Measurements from ENCODE around the gene MAIP1. TPM values are rescaled to one million over a fixed set of nuclear protein-coding genes. Genes with fewer than 3 reads are reported as not detected.

Gene MAIP1
- total RNA-seq, 1 experiment from 2014 or later, result 29.3 TPM

GRCh38 chr2:199988151-199988550, 32.8 kb downstream of the MAIP1 start:
- no peak for ATAC-seq
- Mint-ChIP-seq H3K27me3 (ENCODE audit: low read depth) (no peaks in the 10 kb centered on the region), H3K27ac (no peak overlapping the region), H3K36me3 (no peaks in the 10 kb centered on the region), H3K4me3 (no peak overlapping the region), H3K9me3 (peaks cover 13% of the 10 kb centered on the region), H3K4me1 (peaks cover 22% of the 10 kb centered on the region)
- no peak for DNase-seq (ENCODE audit: low spot score)
- ChIA-PET POLR2A (no interaction called here), CTCF (interaction anchor here (1.0 kb wide), 1 partner anchor 496 kb away, joined by 3 read pairs; no protein-coding TSS in a partner anchor)
- TF ChIP-seq MAX (CRISPR knock-in tag; IDR thresholded peaks at IDR 0.05) (no peak), MLX (CRISPR knock-in tag; IDR thresholded peaks at IDR 0.05) (no peak), STAT6 (CRISPR knock-in tag; conservative IDR thresholded peaks at IDR 0.05; ENCODE audit: low read depth) (no peak), FOXK1 (CRISPR knock-in tag; IDR thresholded peaks at IDR 0.05) (no peak)

GRCh38 chr2:199989822-199990221, 34.4 kb downstream of the MAIP1 start:
- Mint-ChIP-seq H3K27me3 (ENCODE audit: low read depth) (no peaks in the 10 kb centered on the region), H3K4me3 (no peak overlapping the region), H3K9me3 (peaks cover 13% of the 10 kb centered on the region), H3K4me1 (peaks cover 6% of the 10 kb centered on the region), H3K36me3 (no peaks in the 10 kb centered on the region), H3K27ac (no peak overlapping the region)
- TF ChIP-seq RELA (CRISPR knock-in tag; IDR thresholded peaks at IDR 0.05; ENCODE audit: borderline replicate concordance), result no peak
- no peak for TF ChIP-seq IRF2 (CRISPR knock-in tag; IDR thresholded peaks at IDR 0.05; ENCODE audit: borderline replicate concordance, low read depth)
- no peak for TF ChIP-seq TCF7 (CRISPR knock-in tag; IDR thresholded peaks at IDR 0.05; ENCODE audit: low read depth)
- TF ChIP-seq NR2C2 (CRISPR knock-in tag; IDR thresholded peaks at IDR 0.05), result no peak
- POLR2A ChIA-PET, result no interaction called here
- CTCF ChIA-PET, result interaction anchor here (1.0 kb wide), 1 partner anchor 491 kb away, joined by 3 read pairs; no protein-coding TSS in a partner anchor
- ATAC-seq, result no peak
- no peak for DNase-seq (ENCODE audit: low spot score)

- ChIA-PET POLR2A (no interaction called here), CTCF (no interaction called here)
- Mint-ChIP-seq H3K27me3 (ENCODE audit: low read depth) (no peaks in the 10 kb centered on the region), H3K4me3 (no peak overlapping the region), H3K4me1 (no peaks in the 10 kb centered on the region), H3K36me3 (no peaks in the 10 kb centered on the region), H3K9me3 (peaks cover 24% of the 10 kb centered on the region), H3K27ac (no peak overlapping the region)
- TF ChIP-seq CBFB (CRISPR knock-in tag; IDR thresholded peaks at IDR 0.05; ENCODE audit: low read depth) (no peak), NR3C1 (CRISPR knock-in tag; conservative IDR thresholded peaks at IDR 0.05; ENCODE audit: low read depth) (no peak), CTCF (IDR thresholded peaks at IDR 0.05) (no peak), SMAD4 (CRISPR knock-in tag; IDR thresholded peaks at IDR 0.05) (no peak)
- ATAC-seq (no peak), DNase-seq (ENCODE audit: low spot score) (no peak)
Measured at GRCh38 chr2:199991691-199992090, 36.3 kb downstream of the MAIP1 start.

- H3K4me3 Mint-ChIP-seq, result no peak overlapping the region
- H3K4me1 Mint-ChIP-seq, result no peaks in the 10 kb centered on the region
- peaks cover 27% of the 10 kb centered on the region for H3K9me3 Mint-ChIP-seq
- ChIA-PET POLR2A (no interaction called here), CTCF (no interaction called here)
- no peaks in the 10 kb centered on the region for H3K27me3 Mint-ChIP-seq (ENCODE audit: low read depth)
- no peak overlapping the region for H3K27ac Mint-ChIP-seq
- no peaks in the 10 kb centered on the region for H3K36me3 Mint-ChIP-seq
- no peak for TF ChIP-seq ZNF281 (CRISPR knock-in tag; IDR thresholded peaks at IDR 0.05)
- no peak for TF ChIP-seq FOXK1 (CRISPR knock-in tag; IDR thresholded peaks at IDR 0.05)
- TF ChIP-seq ZNF219 (CRISPR knock-in tag; IDR thresholded peaks at IDR 0.05; ENCODE audit: borderline replicate concordance), result no peak
- TF ChIP-seq TP53 (CRISPR knock-in tag; IDR thresholded peaks at IDR 0.05), result no peak
- no peak for TF ChIP-seq NR1H2 (CRISPR knock-in tag; IDR thresholded peaks at IDR 0.05)
- no peak for TF ChIP-seq ZNF317 (CRISPR knock-in tag; IDR thresholded peaks at IDR 0.05; ENCODE audit: borderline replicate concordance, low read depth)
- TF ChIP-seq SMAD4 (CRISPR knock-in tag; IDR thresholded peaks at IDR 0.05), result no peak
- TF ChIP-seq IRF1 (CRISPR knock-in tag; IDR thresholded peaks at IDR 0.05), result no peak
- DNase-seq (ENCODE audit: low spot score) (no peak), ATAC-seq (no peak)
Measured at GRCh38 chr2:199992296-199992695, 36.9 kb downstream of the MAIP1 start.

All from WTC11 (cell line).